ENCODE data around the gene REXO2. TPM values are rescaled to one million over a fixed set of nuclear protein-coding genes. Genes with fewer than 3 reads are reported as not detected.

REXO2 gene
- total and polyA plus RNA-seq, 2 of the 8 experiments (the other 6 are each of a cell fraction or from before 2014, with no cell fraction given): 111 to 114 TPM

- TF ChIP-seq, protein P1, sequence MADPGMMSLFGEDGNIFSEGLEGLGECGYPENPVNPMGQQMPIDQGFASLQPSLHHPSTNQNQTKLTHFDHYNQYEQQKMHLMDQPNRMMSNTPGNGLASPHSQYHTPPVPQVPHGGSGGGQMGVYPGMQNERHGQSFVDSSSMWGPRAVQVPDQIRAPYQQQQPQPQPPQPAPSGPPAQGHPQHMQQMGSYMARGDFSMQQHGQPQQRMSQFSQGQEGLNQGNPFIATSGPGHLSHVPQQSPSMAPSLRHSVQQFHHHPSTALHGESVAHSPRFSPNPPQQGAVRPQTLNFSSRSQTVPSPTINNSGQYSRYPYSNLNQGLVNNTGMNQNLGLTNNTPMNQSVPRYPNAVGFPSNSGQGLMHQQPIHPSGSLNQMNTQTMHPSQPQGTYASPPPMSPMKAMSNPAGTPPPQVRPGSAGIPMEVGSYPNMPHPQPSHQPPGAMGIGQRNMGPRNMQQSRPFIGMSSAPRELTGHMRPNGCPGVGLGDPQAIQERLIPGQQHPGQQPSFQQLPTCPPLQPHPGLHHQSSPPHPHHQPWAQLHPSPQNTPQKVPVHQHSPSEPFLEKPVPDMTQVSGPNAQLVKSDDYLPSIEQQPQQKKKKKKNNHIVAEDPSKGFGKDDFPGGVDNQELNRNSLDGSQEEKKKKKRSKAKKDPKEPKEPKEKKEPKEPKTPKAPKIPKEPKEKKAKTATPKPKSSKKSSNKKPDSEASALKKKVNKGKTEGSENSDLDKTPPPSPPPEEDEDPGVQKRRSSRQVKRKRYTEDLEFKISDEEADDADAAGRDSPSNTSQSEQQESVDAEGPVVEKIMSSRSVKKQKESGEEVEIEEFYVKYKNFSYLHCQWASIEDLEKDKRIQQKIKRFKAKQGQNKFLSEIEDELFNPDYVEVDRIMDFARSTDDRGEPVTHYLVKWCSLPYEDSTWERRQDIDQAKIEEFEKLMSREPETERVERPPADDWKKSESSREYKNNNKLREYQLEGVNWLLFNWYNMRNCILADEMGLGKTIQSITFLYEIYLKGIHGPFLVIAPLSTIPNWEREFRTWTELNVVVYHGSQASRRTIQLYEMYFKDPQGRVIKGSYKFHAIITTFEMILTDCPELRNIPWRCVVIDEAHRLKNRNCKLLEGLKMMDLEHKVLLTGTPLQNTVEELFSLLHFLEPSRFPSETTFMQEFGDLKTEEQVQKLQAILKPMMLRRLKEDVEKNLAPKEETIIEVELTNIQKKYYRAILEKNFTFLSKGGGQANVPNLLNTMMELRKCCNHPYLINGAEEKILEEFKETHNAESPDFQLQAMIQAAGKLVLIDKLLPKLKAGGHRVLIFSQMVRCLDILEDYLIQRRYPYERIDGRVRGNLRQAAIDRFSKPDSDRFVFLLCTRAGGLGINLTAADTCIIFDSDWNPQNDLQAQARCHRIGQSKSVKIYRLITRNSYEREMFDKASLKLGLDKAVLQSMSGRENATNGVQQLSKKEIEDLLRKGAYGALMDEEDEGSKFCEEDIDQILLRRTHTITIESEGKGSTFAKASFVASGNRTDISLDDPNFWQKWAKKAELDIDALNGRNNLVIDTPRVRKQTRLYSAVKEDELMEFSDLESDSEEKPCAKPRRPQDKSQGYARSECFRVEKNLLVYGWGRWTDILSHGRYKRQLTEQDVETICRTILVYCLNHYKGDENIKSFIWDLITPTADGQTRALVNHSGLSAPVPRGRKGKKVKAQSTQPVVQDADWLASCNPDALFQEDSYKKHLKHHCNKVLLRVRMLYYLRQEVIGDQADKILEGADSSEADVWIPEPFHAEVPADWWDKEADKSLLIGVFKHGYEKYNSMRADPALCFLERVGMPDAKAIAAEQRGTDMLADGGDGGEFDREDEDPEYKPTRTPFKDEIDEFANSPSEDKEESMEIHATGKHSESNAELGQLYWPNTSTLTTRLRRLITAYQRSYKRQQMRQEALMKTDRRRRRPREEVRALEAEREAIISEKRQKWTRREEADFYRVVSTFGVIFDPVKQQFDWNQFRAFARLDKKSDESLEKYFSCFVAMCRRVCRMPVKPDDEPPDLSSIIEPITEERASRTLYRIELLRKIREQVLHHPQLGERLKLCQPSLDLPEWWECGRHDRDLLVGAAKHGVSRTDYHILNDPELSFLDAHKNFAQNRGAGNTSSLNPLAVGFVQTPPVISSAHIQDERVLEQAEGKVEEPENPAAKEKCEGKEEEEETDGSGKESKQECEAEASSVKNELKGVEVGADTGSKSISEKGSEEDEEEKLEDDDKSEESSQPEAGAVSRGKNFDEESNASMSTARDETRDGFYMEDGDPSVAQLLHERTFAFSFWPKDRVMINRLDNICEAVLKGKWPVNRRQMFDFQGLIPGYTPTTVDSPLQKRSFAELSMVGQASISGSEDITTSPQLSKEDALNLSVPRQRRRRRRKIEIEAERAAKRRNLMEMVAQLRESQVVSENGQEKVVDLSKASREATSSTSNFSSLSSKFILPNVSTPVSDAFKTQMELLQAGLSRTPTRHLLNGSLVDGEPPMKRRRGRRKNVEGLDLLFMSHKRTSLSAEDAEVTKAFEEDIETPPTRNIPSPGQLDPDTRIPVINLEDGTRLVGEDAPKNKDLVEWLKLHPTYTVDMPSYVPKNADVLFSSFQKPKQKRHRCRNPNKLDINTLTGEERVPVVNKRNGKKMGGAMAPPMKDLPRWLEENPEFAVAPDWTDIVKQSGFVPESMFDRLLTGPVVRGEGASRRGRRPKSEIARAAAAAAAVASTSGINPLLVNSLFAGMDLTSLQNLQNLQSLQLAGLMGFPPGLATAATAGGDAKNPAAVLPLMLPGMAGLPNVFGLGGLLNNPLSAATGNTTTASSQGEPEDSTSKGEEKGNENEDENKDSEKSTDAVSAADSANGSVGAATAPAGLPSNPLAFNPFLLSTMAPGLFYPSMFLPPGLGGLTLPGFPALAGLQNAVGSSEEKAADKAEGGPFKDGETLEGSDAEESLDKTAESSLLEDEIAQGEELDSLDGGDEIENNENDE (IDR thresholded peaks at IDR 0.05; ENCODE audit: insufficient replicate concordance, low read length): no peak
- TF ChIP-seq, protein P2, sequence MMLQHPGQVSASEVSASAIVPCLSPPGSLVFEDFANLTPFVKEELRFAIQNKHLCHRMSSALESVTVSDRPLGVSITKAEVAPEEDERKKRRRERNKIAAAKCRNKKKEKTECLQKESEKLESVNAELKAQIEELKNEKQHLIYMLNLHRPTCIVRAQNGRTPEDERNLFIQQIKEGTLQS (IDR thresholded peaks at IDR 0.05; ENCODE audit: insufficient read depth, low read depth, low read length): no peak
- TF ChIP-seq HDAC2 (IDR thresholded peaks at IDR 0.05; ENCODE audit: borderline replicate concordance in 1 of 2, low read depth in 2 of 2, low read length in 2 of 2) (no peak), TAF1 (IDR thresholded peaks at IDR 0.05; ENCODE audit: low read depth, low read length) (no peak), CHD1 (IDR thresholded peaks at IDR 0.05; ENCODE audit: low read depth, low read length) (no peak), EZH2 (IDR thresholded peaks at IDR 0.05; ENCODE audit: low read depth, low read length, severe bottlenecking) (no peak), TAF7 (optimal IDR thresholded peaks at IDR 0.05; ENCODE audit: borderline replicate concordance, low read depth, low read length) (no peak), JUND (IDR thresholded peaks at IDR 0.05; ENCODE audit: low read length) (no peak), SP1 (IDR thresholded peaks at IDR 0.05; ENCODE audit: low read depth, low read length) (no peak), CREB1 (IDR thresholded peaks at IDR 0.05) (no peak), JUN (IDR thresholded peaks at IDR 0.05; ENCODE audit: low read depth, low read length) (no peak), RXRA (IDR thresholded peaks at IDR 0.05; ENCODE audit: insufficient read depth, low read depth, low read length) (no peak)
Measured at GRCh38 chr11:114447892-114448291, 8.6 kb downstream of the REXO2 start (continued).

All from H1 (cell line).